Natural killer cell (primary cell): Measurements from ENCODE around the gene EXOC6B. TPM values are rescaled to one million over a fixed set of nuclear protein-coding genes. Genes with fewer than 3 reads are reported as not detected.
"Not testable (repeated sequence)": the region's sequence is repeated elsewhere in the genome, so short reads cannot be mapped to it uniquely, and the experiment has no call there.

Experiments used
- ATAC-seq, 3 donors: fragments of 150-1000 bp in 2 of 3; fragments of 200-7000 bp in 1 of 3; cut with Tn5 transposase; 1 replicate in 1 of 3; 2 replicates in 2 of 3; pipeline ENCODE4 v1.10.0; 2021; ENCODE audit warnings: mild to moderate bottlenecking in 2 of 3, moderate library complexity in 2 of 3
- DNase-seq, 2 donors: peaks; one replicate each; pipeline versions ENCODE4 v3.0.0 to v3.0.0-alpha.2; 2013 to 2021; ENCODE audit warnings: mixed read lengths in 1 of 2
- H3K27ac ChIP-seq: one replicate; pipeline ENCODE4 v1.5.1; 2013; ENCODE audit warnings: mild to moderate bottlenecking, low read length
- H3K27me3 ChIP-seq: one replicate; pipeline ENCODE4 v1.6.1; 2013; ENCODE audit warnings: low read length; ENCODE audit not compliant: control insufficient read depth, insufficient read depth
- H3K36me3 ChIP-seq: one replicate; pipeline ENCODE4 v1.6.1; 2013; ENCODE audit warnings: low read length; ENCODE audit not compliant: control insufficient read depth, insufficient read depth
- H3K4me1 ChIP-seq: one replicate; pipeline ENCODE4 v1.6.1; 2013; ENCODE audit warnings: low read length; ENCODE audit not compliant: control insufficient read depth, insufficient read depth
- H3K4me3 ChIP-seq: one replicate; pipeline ENCODE4 v1.5.1; 2013; ENCODE audit warnings: low read length
- H3K9me3 ChIP-seq: one replicate; pipeline ENCODE4 v1.6.1; 2013; ENCODE audit warnings: low read length; ENCODE audit not compliant: control insufficient read depth, insufficient read depth
- H3K27ac Mint-ChIP-seq, 2 donors: one replicate each; pipeline ENCODE4 v1.8.0; 2022; ENCODE audit warnings: mild to moderate bottlenecking in 2 of 2, mixed read lengths in 2 of 2, moderate library complexity in 1 of 2
- H3K27me3 Mint-ChIP-seq, 2 donors: one replicate each; pipeline ENCODE4 v1.8.0; 2022; ENCODE audit warnings: low read depth in 2 of 2, mixed read lengths in 2 of 2
- H3K36me3 Mint-ChIP-seq: one replicate; pipeline ENCODE4 v1.8.0; 2022; ENCODE audit warnings: mixed read lengths
- H3K4me1 Mint-ChIP-seq, 2 donors: one replicate each; pipeline ENCODE4 v1.8.0; 2022; ENCODE audit warnings: mixed read lengths in 2 of 2
- H3K4me3 Mint-ChIP-seq: one replicate; pipeline ENCODE4 v1.8.0; 2022; ENCODE audit warnings: mild to moderate bottlenecking, moderate library complexity, mixed read lengths
- H3K9me3 Mint-ChIP-seq, 2 donors: one replicate each; pipeline ENCODE4 v1.8.0; 2022; ENCODE audit warnings: mixed read lengths in 2 of 2
- WGBS: methylation state at CpG from one replicate; pipeline ENCODE4 v1.1.7; 2013; ENCODE audit warnings: missing lambda C conversion rate; ENCODE audit not compliant: insufficient coverage; 5-methylcytosine and 5-hydroxymethylcytosine counted together
- intact Hi-C: fragments of 100-400 bp; cut with micrococcal nuclease; formaldehyde crosslinking; loops from one replicate; pipeline ENCODE4 v1.14.2; 2022
- total RNA-seq, 4 donors: library from RNA; stranded (reverse); fragments of 120-200 nt in 1 of 4; gene quantifications; one replicate each; pipeline versions ENCODE4 v1.2.3 to v1.2.4, GENCODE V29; 2013 to 2022
- TF ChIP-seq, protein P1 (sequence below): fragments of 200-600 bp; IDR thresholded peaks from one replicate; pipeline ENCODE4 v1.8.0; 2022; ENCODE audit warnings: antibody characterized with exemption

EXOC6B gene
- total RNA-seq, 3 donors from 2014 or later (not counting 1 experiment from before 2014, with no cell fraction given), result 16.6 to 17.2 (median 17.1) TPM

- TF ChIP-seq, protein P1, sequence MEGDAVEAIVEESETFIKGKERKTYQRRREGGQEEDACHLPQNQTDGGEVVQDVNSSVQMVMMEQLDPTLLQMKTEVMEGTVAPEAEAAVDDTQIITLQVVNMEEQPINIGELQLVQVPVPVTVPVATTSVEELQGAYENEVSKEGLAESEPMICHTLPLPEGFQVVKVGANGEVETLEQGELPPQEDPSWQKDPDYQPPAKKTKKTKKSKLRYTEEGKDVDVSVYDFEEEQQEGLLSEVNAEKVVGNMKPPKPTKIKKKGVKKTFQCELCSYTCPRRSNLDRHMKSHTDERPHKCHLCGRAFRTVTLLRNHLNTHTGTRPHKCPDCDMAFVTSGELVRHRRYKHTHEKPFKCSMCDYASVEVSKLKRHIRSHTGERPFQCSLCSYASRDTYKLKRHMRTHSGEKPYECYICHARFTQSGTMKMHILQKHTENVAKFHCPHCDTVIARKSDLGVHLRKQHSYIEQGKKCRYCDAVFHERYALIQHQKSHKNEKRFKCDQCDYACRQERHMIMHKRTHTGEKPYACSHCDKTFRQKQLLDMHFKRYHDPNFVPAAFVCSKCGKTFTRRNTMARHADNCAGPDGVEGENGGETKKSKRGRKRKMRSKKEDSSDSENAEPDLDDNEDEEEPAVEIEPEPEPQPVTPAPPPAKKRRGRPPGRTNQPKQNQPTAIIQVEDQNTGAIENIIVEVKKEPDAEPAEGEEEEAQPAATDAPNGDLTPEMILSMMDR, result no peak
- Histone ChIP-seq H3K36me3 (no peaks in the 10 kb centered on the region), H3K9me3 (no peaks in the 10 kb centered on the region), H3K4me1 (no peaks in the 10 kb centered on the region), H3K27me3 (no peaks in the 10 kb centered on the region), H3K4me3 (no peak overlapping the region), H3K27ac (no peak overlapping the region)
- H3K36me3 Mint-ChIP-seq, result no peaks in the 10 kb centered on the region
- no peak for DNase-seq
- H3K4me3 Mint-ChIP-seq, result no peak overlapping the region
- WGBS, result 48% methylated on average over 2 of the region's 3 CpGs
- no peaks in the 10 kb centered on the region for H3K27me3 Mint-ChIP-seq
- H3K9me3 Mint-ChIP-seq, result peaks cover 2 to 3% of the 10 kb centered on the region in 2 donors
- intact Hi-C loops, result no loop called here
- H3K4me1 Mint-ChIP-seq, result no peaks in the 10 kb centered on the region
- no peak for ATAC-seq
- H3K27ac Mint-ChIP-seq, result no peak overlapping the region
Measured at GRCh38 chr2:72543497-72544216, 282.2 kb downstream of the EXOC6B start.

GRCh38 chr2:72539071-72539552 is 286.7 kb downstream of the EXOC6B start:
- Mint-ChIP-seq H3K9me3 (peaks cover 2 to 3% of the 10 kb centered on the region in 2 donors), H3K4me3 (no peak overlapping the region), H3K27ac (no peak overlapping the region), H3K4me1 (no peaks in the 10 kb centered on the region), H3K36me3 (no peaks in the 10 kb centered on the region), H3K27me3 (no peaks in the 10 kb centered on the region)
- Histone ChIP-seq H3K36me3 (no peaks in the 10 kb centered on the region), H3K9me3 (no peaks in the 10 kb centered on the region), H3K27ac (no peak overlapping the region), H3K4me1 (no peaks in the 10 kb centered on the region), H3K27me3 (no peaks in the 10 kb centered on the region), H3K4me3 (no peak overlapping the region)
- DNase-seq (no peak), ATAC-seq (no peak)
- intact Hi-C loops, result no loop called here
- TF ChIP-seq, protein P1, result no peak
- WGBS, result 41% methylated on average over 2 of the region's 2 CpGs

DNA sequence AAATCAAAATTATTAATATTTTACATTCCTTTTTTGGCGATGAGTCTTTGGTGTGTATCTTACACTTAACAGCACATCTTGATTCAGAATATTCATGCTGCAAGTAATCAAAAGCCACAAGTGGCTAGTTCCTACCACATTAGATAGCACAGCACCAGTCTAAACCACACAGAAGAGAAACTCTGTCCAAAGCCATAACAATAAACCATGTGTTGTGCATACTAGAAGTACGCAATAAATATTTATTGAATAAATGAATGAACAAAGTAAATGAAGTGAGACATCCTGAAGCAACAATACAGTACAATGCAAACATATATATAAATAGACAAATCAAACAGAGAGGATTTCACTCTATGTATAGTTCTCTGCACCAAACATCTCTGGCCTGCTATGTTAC is 287.3 kb downstream of the EXOC6B start:
- TF ChIP-seq, protein P1, result no peak
- WGBS, result 77% methylated on average over 1 of the region's 2 CpGs
- intact Hi-C loops, result no loop called here
- ATAC-seq (no peak), DNase-seq (no peak)
- H3K27ac ChIP-seq, result no peak overlapping the region
- H3K9me3 Mint-ChIP-seq, result peaks cover 2 to 3% of the 10 kb centered on the region in 2 donors
- no peaks in the 10 kb centered on the region for H3K36me3 ChIP-seq
- H3K4me3 Mint-ChIP-seq, result no peak overlapping the region
- H3K36me3 Mint-ChIP-seq, result no peaks in the 10 kb centered on the region
- H3K4me1 Mint-ChIP-seq, result no peaks in the 10 kb centered on the region
- no peaks in the 10 kb centered on the region for H3K27me3 Mint-ChIP-seq
- no peaks in the 10 kb centered on the region for H3K4me1 ChIP-seq
- H3K27ac Mint-ChIP-seq, result no peak overlapping the region
- H3K4me3 ChIP-seq, result no peak overlapping the region
- H3K9me3 ChIP-seq, result no peaks in the 10 kb centered on the region
- H3K27me3 ChIP-seq, result no peaks in the 10 kb centered on the region

GRCh38 chr2:72535586-72535985 is 290.2 kb downstream of the EXOC6B start:
- H3K4me1 Mint-ChIP-seq, H3K4me3 ChIP-seq, H3K36me3 ChIP-seq, H3K27ac Mint-ChIP-seq, H3K27me3 Mint-ChIP-seq, intact Hi-C loops, H3K4me1 ChIP-seq, ATAC-seq, H3K9me3 Mint-ChIP-seq, H3K27ac ChIP-seq, H3K9me3 ChIP-seq, DNase-seq, H3K36me3 Mint-ChIP-seq, H3K27me3 ChIP-seq, H3K4me3 Mint-ChIP-seq: not testable (repeated sequence)
- WGBS, result 98% methylated on average over 7 of the region's 8 CpGs
